Stimulated activated CD8-positive, alpha-beta memory T cell treated with anti-CD3 and anti-CD28 coated beads, Interleukin-7, amount 100 ng/mL, for 1 hour (primary cell): ENCODE results near the gene MSRB3.

ENCODE experiments used
- DNase-seq, 2 donors: peaks; one replicate each; pipeline ENCODE4 v3.0.0-alpha.2; 2020; ENCODE audit warnings: low read depth in 2 of 2

The MSRB3 gene

DNA sequence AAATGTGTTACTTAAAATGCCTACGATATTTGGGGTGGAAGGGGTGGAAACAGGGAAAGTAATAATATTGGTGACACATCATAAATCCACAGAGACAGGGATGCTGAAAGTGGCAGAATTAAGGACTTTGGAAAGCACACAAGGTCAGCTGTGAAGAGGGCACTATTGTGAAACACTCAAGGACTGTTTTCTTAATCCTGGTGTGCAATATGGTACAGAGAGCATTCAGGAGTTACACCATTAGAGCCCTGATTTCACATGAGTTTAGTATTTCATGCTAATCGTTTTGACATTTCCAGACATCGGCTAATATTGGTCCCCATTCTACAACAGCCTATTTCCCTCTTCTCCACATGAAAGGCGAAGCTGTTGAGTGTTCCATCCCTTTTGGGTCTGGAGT lies 219.2 kb downstream of the MSRB3 start:
- DNase-seq: no peak

DNA sequence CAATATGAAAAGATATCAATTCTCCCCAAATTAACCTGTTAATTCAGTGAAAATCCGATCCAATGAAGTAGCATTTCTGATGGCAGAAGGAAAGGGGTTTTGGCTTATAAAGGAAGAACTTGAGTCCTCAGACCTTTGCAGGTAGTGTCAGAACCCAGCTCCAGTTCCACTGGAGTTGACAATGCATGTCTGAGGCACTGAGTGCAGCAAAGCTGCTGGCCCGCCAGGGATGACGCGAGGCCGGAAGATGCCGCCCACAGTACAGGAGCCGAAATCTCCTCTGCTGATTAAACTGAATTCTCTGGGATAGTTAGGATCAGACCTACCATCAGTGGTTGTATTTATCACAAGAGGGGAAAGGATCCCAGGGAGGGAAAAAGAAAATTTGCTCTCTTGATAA lies 220.7 kb downstream of the MSRB3 start:
- no peak for DNase-seq

DNA sequence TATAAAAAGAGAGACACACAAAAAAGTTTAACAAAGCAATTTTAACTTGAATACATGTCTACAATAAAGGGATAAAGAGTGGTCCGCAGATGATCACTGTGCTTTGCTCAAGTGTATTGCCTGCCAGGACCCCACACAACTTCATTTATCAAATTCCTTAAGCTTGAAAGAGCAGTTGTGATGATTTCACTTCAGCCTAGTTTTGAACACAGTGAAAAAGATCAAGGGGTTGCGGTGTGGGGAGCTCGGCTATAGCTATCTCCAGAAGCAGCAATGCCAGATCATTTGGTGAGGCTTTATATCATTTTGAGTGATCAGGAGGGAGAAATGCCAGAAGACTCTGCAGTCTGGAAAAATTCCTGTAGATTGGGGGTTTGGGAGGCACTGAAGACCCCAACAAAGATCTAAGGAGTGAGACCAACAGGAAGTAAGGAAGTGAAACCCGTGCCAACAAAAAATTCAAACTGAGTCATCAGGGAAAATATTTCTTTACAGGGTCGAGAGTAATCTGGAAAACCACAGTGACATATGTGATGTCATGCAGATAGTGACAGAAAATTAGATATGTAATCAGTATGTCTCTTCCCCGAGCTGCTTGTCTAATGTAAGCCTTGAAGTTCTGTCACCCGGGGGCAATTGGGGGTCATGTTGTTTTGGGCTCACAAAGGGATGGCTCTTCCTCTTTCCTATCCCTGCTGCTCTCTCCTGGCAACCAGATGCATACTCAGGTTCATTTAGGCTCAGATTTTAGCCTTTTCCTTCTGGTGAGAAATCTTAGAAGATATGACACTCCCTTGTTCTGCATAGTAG lies 221.8 kb downstream of the MSRB3 start:
- DNase-seq: no peak

DNA sequence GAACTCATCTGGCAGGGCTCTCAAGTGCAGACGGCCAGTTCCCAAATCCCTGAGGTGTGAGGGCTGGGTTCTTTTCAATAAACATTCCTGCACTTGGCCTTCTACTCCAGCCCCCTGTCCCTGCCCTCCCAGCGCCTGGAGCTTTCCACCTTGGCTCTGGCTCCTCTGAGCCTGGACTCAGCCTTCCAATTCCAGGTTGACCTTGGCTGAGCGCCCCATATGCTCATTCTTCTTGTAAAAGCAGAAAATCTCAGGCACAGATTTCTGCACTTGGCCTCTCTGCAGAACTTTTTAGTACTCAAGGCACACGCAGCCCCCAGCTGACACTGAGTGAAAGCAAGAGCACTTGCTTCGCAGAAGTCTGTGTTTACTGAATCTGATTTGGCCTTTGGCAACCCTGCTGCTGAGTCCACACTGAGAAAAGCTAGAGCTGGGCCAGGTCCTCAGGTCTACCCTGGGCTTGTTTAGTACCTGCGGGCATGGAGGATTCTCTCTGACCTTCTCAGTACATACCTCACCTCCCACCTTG lies 222.7 kb downstream of the MSRB3 start:
- no peak for DNase-seq

DNA sequence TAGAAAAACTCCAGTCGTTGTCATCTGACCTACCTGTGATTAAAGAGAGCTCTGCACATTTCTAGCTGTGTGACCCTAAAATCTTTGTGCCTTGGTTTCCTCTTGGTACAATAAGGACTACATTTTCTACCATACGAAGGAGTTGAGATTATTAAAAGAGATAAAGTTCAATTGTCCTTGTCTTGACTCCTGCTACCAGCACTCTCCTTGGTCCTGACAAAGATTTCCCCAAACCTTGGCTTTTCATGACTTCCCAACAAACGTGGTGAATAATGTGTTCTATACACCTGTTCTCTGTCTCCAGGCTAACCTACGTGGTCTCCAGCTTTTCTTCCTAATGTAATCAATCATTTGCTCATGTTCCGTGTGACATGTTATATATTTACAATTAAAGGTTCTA lies 223.5 kb downstream of the MSRB3 start:
- no peak for DNase-seq

DNA sequence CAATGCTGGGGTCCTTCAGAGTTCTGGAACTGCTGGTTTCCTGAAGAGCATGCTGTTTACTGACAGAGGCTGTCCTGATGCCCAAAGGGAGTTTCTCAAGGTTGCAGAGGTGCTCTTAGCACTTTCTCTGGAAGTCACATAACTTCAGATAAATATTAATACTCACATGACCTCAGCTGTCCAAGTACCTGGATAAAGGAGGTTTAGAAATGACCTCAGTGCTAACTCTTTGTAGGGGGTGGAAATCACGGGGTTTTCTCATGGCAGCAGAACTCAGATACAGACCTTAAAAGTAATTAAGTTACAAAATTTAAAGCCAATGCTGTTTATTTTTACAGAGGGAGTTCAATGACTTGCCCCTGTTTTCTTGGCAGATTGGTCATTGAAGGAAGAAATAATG lies 225.9 kb downstream of the MSRB3 start:
- DNase-seq: no peak

DNA sequence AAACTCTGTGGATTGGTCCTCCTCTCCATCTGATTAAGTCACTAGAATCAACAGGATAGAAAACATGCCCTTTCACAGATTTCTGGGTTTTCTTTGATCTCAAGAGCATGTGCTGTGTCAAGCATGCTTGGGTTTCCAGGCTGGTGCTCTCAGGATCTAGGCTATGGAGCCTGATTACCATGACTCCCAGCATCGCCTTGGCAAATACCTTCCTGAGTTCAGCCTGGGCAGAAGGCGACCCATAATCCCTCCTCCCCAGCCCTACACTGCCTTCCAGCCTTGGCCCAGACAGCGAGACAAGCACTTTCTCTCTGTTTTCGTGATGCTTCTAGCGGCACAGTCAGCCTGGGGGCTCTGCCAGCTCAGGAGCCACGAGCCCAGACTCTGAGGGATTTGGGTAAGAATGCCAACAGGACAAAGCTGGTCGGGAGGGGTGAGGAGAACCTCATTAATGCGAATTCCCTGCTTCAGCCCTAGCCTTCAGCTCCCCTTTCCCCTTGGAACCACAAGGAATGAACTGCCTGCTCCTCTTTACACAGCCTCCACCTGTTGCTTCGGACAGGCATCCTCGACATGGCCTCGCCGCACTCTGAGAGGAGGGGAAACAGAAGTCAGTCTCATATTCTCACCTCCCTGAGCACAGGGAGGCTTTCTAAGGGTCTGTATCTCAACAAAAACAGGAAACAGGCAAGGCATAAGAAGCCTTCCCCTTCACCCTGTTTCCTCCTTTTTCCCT lies 227.1 kb downstream of the MSRB3 start:
- DNase-seq: no peak

DNA sequence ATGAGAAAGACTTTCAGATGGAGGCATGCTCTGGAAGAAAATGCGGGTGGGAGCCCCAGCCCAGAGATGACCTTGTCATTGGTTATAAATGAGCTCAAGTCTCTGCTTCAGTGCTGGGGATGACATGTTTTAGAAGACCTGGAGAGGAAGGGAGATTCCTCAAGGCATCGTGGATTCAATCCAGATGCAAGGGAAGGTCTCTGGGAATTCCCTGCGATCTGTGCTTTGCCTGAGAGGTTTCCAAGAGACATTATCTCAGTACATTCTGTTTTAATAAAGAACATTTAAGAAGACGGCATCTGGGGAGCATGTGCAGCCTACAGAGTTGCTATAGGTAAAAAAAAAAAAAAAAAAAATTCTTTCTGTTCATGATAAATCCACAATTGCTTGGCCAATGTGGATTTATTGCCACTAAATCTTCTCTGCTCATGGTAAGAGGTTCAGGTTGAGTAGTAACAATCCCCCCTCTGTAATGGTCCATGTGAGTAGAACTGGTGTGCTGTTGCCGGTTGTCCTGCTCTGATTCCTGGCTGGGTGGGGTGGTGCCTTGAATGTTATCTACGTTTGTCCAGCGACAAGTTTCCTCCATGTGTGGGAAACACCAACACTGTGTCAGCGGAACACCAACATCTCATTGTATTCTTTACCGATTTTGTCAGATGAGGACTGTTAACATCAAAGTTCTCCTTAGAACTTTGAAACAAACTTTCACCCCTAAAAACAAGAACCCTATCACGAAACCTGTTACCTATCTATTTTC lies 230.0 kb downstream of the MSRB3 start:
- no peak for DNase-seq

DNA sequence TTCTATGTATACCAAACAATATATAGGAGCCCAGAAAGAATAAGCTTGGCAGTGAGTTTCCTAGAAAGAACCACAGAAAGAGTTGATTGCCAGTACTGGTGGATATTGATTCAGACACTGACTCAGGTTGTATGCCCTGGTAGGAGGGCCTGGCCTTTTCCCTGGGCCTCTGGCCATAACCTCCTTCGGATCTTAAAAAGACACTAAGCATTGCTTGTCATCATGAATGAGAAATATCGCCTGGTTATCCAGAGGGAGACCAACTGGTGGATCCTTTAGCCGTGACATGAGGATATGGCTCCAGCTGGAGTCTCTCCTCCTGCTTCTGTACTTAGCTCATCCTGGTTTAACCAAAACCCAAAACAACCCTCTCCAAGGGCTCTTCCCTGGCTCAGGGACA lies 231.5 kb downstream of the MSRB3 start:
- no peak for DNase-seq

DNA sequence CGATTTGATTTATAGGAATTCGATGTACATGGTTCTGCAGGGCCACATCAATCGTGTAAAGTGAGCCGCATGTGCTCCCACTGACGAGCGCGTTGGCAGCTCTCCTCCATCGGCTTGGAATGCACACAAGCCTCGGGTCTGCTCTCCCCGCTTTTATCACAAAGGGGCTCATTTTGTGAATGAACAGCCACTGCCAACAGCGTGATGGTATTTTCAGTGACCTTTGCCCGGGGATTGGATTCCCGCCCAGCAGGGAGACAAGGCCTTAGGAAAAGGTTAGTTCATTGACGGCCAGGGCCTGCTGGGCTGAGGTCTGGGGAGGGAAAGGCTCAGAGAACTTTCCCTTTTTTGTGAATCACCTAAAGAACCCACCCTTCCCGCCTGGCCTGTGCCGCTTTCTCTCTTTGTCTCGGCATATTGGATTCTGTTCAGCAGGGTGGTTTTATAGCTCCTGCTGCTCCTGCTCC lies 232.1 kb downstream of the MSRB3 start:
- DNase-seq: no peak

DNA sequence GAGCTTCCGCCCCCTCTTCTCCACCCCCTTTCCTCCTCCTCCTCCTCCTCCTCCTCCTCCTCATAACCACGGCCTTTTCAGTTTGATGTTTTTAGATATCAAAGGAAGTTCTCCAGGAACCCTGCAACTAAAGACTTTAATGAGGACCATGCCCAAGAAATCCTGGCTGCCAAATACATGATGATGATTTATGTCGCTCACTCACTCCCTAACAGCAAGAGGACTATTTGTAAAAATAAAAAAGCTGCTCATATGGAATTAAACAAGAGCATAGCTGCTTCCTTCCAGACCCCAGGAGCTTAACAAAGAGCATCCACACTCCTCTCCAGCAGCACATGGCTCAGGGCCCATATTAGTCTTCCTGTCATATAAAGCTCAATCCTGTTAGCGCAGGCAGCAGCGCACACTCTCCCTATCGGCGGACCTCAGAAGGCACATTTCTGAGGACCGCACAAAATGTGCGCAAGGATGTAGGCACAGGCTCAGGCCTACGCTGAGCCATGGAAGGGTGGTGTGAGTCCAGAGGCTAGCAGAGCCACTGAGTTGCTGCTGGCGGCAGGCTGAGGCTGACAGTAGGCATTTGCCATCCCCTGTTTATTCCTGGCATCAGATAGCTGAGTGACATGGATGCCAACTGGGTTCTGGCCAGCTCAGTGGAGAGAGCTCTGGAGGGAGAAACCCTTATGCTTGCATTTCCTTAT lies 232.8 kb downstream of the MSRB3 start:
- no peak for DNase-seq

DNA sequence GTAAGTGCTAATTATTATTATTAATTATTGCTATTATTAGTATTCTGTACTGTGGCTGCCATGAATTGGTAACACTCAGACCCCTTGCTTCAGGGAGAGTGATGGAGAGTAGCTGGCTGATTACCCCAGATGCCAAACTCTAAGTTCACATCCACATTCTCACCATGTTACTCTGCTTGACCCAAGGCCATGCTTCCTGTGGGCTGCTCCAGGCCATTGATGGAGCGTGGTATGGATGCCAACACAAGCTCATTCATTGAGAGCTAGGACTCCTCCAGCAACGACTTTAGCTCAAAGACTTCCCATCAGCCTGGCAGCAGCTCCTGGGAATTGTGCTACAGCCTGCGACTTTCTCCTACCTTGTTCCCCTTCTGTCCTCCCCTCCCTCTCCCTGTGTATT lies 233.4 kb downstream of the MSRB3 start:
- no peak for DNase-seq
